ENCODE results near the gene PIP.
"Not testable (repeated sequence)": the region's sequence is repeated elsewhere in the genome, so short reads cannot be mapped to it uniquely, and the experiment has no call there.

Gene PIP

DNA sequence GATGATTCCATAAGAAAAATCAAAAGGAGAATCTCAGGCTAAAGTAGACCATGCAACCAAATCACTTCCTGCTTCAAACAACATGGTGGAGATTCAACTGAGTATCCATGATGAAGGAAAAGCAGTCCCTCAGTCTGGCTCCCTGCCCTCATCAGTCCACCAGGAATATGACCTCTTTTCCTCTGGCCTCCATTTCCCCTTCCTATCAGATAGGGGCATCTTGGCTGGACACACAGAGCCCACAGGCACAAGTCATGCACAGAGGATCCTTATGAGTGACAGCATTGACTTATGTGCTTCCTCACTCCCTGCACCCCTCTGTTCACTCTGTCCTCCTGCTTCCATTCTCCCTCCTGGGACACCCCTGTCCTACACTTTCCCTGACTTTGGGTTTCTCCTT lies 16.8 kb downstream of the PIP start:
- no peak for TF ChIP-seq CTCF (conservative IDR thresholded peaks at IDR 0.05)
- no peak overlapping the region for H3K27ac ChIP-seq

DNA sequence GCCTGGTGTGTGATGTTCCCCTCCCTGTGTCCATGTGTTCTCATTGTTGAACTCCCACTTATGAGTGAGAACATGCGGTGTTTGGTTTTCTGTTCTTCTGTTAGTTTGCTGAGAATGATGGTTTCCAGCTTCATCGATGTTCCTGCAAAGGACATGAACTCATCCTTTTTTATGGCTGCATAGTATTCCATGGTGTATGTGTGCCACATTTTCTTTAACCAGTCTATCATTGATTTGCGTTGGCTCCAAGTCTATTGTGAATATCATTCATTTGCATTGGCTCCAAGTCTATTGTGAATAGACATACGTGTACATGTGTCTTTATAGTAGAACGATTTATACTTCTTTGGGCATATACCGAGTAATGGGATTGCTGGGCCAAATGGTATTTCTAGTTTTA lies 18.8 kb downstream of the PIP start:
- H3K27ac ChIP-seq = not testable (repeated sequence)

DNA sequence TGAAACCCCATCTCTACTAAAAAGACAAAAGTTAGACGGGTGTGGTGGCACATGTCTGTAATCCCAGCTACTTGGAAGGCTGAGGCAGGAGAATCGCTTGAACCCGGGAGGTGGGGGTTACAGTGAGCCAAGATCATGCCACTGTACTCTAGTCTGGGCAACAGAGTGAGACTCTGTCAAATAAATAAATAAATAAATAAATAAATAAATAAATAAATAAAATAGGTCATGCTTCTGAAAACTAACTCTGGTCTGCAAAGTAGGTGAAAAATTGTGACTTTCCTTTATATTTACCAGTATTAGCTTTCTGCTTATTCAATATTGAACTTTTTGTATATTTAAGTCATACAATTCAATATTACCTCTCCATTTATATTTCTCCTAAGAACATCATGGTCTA lies 26.7 kb downstream of the PIP start:
- H3K27ac ChIP-seq = not testable (repeated sequence)

DNA sequence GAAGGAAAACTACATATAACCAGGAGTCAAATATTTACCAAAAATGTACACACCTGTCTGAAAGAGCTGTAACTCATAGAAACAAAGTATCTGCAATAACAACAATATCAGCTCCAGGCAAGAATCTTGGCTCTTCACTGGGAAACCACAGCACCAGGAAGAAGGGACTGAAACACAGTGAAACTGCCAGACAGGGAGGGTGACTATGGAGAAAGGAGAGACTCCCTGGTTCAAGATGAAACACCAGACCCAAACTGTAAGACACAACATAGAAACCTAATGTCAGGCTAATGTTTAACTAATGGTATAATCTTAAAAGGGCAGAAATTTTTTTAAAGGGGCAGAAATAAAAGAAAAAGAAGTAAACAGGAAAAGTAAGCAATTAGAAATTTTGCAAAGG lies 39.8 kb downstream of the PIP start:
- H3K27ac ChIP-seq = peak overlapping the region; percentile 46
- TF ChIP-seq CTCF (conservative IDR thresholded peaks at IDR 0.05) = no peak

GRCh38 chr7:143172354-143172753 lies 40.5 kb downstream of the PIP start:
- H3K27ac ChIP-seq = peak overlapping the region; percentile 46
- no peak for TF ChIP-seq CTCF (conservative IDR thresholded peaks at IDR 0.05)

DNA sequence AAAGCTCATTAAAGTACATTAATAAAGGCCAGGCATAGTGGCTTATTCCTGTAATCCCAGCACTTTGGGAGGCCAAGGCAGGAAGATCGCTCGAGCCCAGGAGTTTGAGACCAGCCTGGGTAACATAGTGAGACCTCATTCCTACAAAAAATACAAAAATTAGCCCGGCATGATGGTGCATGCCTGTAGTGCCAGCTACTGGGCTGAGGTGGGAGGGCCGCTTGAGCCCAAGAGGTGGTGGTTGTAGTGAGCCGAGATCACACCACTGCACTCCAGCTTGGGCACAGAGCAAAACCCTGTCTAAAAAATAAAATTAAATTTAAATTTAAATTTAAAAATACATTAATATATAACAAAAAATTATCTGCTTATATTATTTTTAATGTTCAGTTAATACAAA lies 44.3 kb downstream of the PIP start:
- no peak overlapping the region for H3K27ac ChIP-seq
- no peak for TF ChIP-seq CTCF (conservative IDR thresholded peaks at IDR 0.05)

- H3K27ac ChIP-seq = no peak overlapping the region
- TF ChIP-seq CTCF (conservative IDR thresholded peaks at IDR 0.05) = no peak
These were observed 45.7 kb downstream of the PIP start for GRCh38 chr7:143177374-143178119.

- H3K27ac ChIP-seq = not testable (repeated sequence)
These were observed 48.9 kb downstream of the PIP start for GRCh38 chr7:143180771-143181170.

GRCh38 chr7:143181349-143181748 lies 49.5 kb downstream of the PIP start:
- H3K27ac ChIP-seq = no peak overlapping the region
- no peak for TF ChIP-seq CTCF (conservative IDR thresholded peaks at IDR 0.05)

All from VCaP (cell line).